ENCODE results near the gene IL34.

GRCh38 chr16:70678121-70678897, 31.9 kb downstream of the IL34 start:
- TF ChIP-seq CTCF (optimal IDR thresholded peaks at IDR 0.05 in 1 of 3, IDR thresholded peaks at IDR 0.05 in 1 of 3, conservative IDR thresholded peaks at IDR 0.05 in 1 of 3; ENCODE audit: extremely low read depth in 1 of 3, insufficient read depth in 2 of 3, low read length in 3 of 3): no peak
- no peak for TF ChIP-seq EZH2 (IDR thresholded peaks at IDR 0.05; ENCODE audit: low read length)
